H1 (cell line): ENCODE data around the gene FBXL15. TPM values are rescaled to one million over a fixed set of nuclear protein-coding genes. Genes with fewer than 3 reads are reported as not detected.

Experiments used
- CTCF ChIA-PET: fragments of 300-600 bp; sonication (Branson Sonifier 250); formaldehyde crosslinking; loops from one replicate; lab custom pipeline; 2021; ENCODE audit not compliant: partially characterized antibody; lab: Charles Lee
- POLR2A ChIA-PET: fragments of 300-600 bp; sonication (Branson Sonifier 250); formaldehyde crosslinking; loops from one replicate; lab custom pipeline; 2021; ENCODE audit warnings: inconsistent platforms; ENCODE audit not compliant: partially characterized antibody; lab: Charles Lee
- DNase-seq, 2 experiments: peaks; one replicate each; pipeline versions ENCODE4 v3.0.0 to v3.0.0-alpha.2; 2010 to 2022; ENCODE audit warnings: low spot score in 2 of 2, low read depth in 1 of 2, mixed read lengths in 1 of 2
- FAIRE-seq: peaks from 2 replicates; lab custom pipeline; 2011; peaks lifted over from hg19 to GRCh38; lab: Jason Lieb, UNC
- H2AFZ ChIP-seq: 2 replicates; pipeline ENCODE4 v1.8.1; 2012; ENCODE audit warnings: low read length, inconsistent platforms
- H2AK5ac ChIP-seq: 2 replicates; pipeline ENCODE4 v1.6.1; 2013; ENCODE audit warnings: low read depth, low read length
- H2BK120ac ChIP-seq: replicated peaks from 2 replicates; pipeline ENCODE3; 2013; ENCODE audit warnings: low read depth, low read length, inconsistent platforms
- H2BK12ac ChIP-seq: 2 replicates; pipeline ENCODE4 v1.6.1; 2013; ENCODE audit warnings: low read depth, low read length
- H2BK15ac ChIP-seq: 2 replicates; pipeline ENCODE4 v1.6.1; 2013; ENCODE audit warnings: low read length
- H2BK20ac ChIP-seq: 2 replicates; pipeline ENCODE4 v1.6.1; 2013; ENCODE audit warnings: low read length
- H2BK5ac ChIP-seq: 2 replicates; pipeline ENCODE4 v1.6.1; 2013; ENCODE audit warnings: low read depth, low read length
- H3K14ac ChIP-seq: 2 replicates; pipeline ENCODE4 v1.6.1; 2013; ENCODE audit warnings: inconsistent platforms; ENCODE audit not compliant: insufficient read length
- H3K18ac ChIP-seq: 2 replicates; pipeline ENCODE4 v1.6.1; 2013; ENCODE audit warnings: low read length; ENCODE audit errors: extremely low read depth
- H3K23ac ChIP-seq: 2 replicates; pipeline ENCODE4 v1.6.1; 2013; ENCODE audit warnings: inconsistent platforms; ENCODE audit not compliant: insufficient read length
- H3K23me2 ChIP-seq: 2 replicates; pipeline ENCODE4 v1.6.1; 2013; ENCODE audit warnings: low read depth, low read length
- H3K27ac ChIP-seq: 2 replicates; pipeline ENCODE4 v1.6.1; 2011; ENCODE audit warnings: low read depth, low read length, inconsistent platforms
- H3K27me3 ChIP-seq, 4 experiments: replicated peaks in 1 of 4; 1 replicate in 1 of 4; 2 replicates in 3 of 4; pipeline versions ENCODE4 v1.6.1 to v1.8.1; 2011 to 2013; ENCODE audit warnings: low read length in 3 of 4, mild to moderate bottlenecking in 3 of 4, inconsistent platforms in 2 of 4, mixed read lengths in 2 of 4, moderate library complexity in 1 of 4; ENCODE audit not compliant: control insufficient read depth in 3 of 4, insufficient read depth in 3 of 4; ENCODE audit errors: extremely low read depth in 1 of 4
- H3K36me3 ChIP-seq, 4 experiments: 2 replicates each; pipeline versions ENCODE4 v1.6.1 to v1.8.1; 2011 to 2013; ENCODE audit warnings: mild to moderate bottlenecking in 4 of 4, low read length in 3 of 4, moderate library complexity in 2 of 4, control low read depth in 1 of 4, inconsistent platforms in 1 of 4; ENCODE audit not compliant: insufficient read depth in 4 of 4, control insufficient read depth in 2 of 4
- H3K4ac ChIP-seq: replicated peaks from 2 replicates; pipeline ENCODE3; 2013; ENCODE audit warnings: low read length, low read depth, mixed read lengths, inconsistent platforms; ENCODE audit not compliant: insufficient read length
- H3K4me1 ChIP-seq, 4 experiments: replicated peaks in 1 of 4; 1 replicate in 1 of 4; 2 replicates in 3 of 4; pipeline versions ENCODE4 v1.6.1 to v1.8.1; 2011 to 2013; ENCODE audit warnings: low read length in 3 of 4, inconsistent platforms in 2 of 4, mixed read lengths in 1 of 4; ENCODE audit not compliant: insufficient read depth in 4 of 4, control insufficient read depth in 3 of 4
- H3K4me2 ChIP-seq, 2 experiments: 2 replicates each; pipeline versions ENCODE4 v1.6.1 to v1.8.1; 2011 to 2013; ENCODE audit warnings: low read depth in 2 of 2, low read length in 2 of 2, control low read depth in 1 of 2, inconsistent platforms in 1 of 2, mild to moderate bottlenecking in 1 of 2; ENCODE audit not compliant: insufficient read depth in 1 of 2
- H3K4me3 ChIP-seq, 4 experiments: fragments of 200-600, 300-600 bp in 1 of 4; sonication (generic), shearing (Covaris generic), sonication (Bioruptor Twin) in 1 of 4; 2 replicates each; pipeline versions ENCODE4 v1.5.1 to v1.8.1; 2011 to 2016; ENCODE audit warnings: low read length in 4 of 4, low read depth in 3 of 4, control low read depth in 2 of 4, inconsistent platforms in 2 of 4, mild to moderate bottlenecking in 2 of 4, mixed read lengths in 1 of 4, moderate library complexity in 1 of 4; ENCODE audit not compliant: insufficient read depth in 2 of 4; ENCODE audit errors: extremely low read depth in 1 of 4
- H3K56ac ChIP-seq: replicated peaks from 2 replicates; pipeline ENCODE3; 2013; ENCODE audit warnings: low read depth, mild to moderate bottlenecking, mixed read lengths, low read length, inconsistent platforms; ENCODE audit not compliant: insufficient read length
- H3K79me1 ChIP-seq: 2 replicates; pipeline ENCODE4 v1.6.1; 2013; ENCODE audit warnings: low read depth, low read length, control low read depth
- H3K79me2 ChIP-seq, 2 experiments: 2 replicates each; pipeline versions ENCODE4 v1.6.1 to v1.8.1; 2012 to 2013; ENCODE audit warnings: low read length in 2 of 2, mild to moderate bottlenecking in 2 of 2, inconsistent platforms in 1 of 2; ENCODE audit not compliant: insufficient read depth in 2 of 2, control insufficient read depth in 1 of 2
- H3K9ac ChIP-seq, 4 experiments: replicated peaks in 1 of 4; 1 replicate in 1 of 4; 2 replicates in 3 of 4; pipeline versions ENCODE4 v1.6.1 to v1.8.1; 2011 to 2013; ENCODE audit warnings: low read depth in 3 of 4, low read length in 3 of 4, control low read depth in 2 of 4, mild to moderate bottlenecking in 2 of 4, moderate library complexity in 2 of 4, inconsistent platforms in 1 of 4; ENCODE audit errors: extremely low read depth in 1 of 4
- H3K9me3 ChIP-seq, 2 experiments: 2 replicates each; pipeline versions ENCODE4 v1.6.1 to v1.8.1; 2012 to 2013; ENCODE audit warnings: mild to moderate bottlenecking in 2 of 2, moderate library complexity in 2 of 2, control low read depth in 1 of 2, inconsistent platforms in 1 of 2, low read depth in 1 of 2, low read length in 1 of 2, mixed read lengths in 1 of 2; ENCODE audit not compliant: insufficient read depth in 2 of 2
- H4K20me1 ChIP-seq, 2 experiments: replicated peaks in 1 of 2; 2 replicates each; pipeline versions ENCODE3 to v1.8.1; 2011 to 2013; ENCODE audit warnings: inconsistent platforms in 2 of 2, low read length in 2 of 2, mild to moderate bottlenecking in 1 of 2; ENCODE audit not compliant: insufficient read depth in 2 of 2, control insufficient read depth in 1 of 2
- H4K5ac ChIP-seq: 2 replicates; pipeline ENCODE4 v1.6.1; 2013; ENCODE audit warnings: low read length, low read depth, mixed read lengths, inconsistent platforms; ENCODE audit not compliant: insufficient read length
- H4K8ac ChIP-seq: 2 replicates; pipeline ENCODE4 v1.8.0; 2013; ENCODE audit warnings: mild to moderate bottlenecking, moderate library complexity, low read length, inconsistent platforms; ENCODE audit not compliant: insufficient read depth; ENCODE audit errors: extremely low read depth
- H4K91ac ChIP-seq: replicated peaks from 2 replicates; pipeline ENCODE3; 2013; ENCODE audit warnings: low read length, mixed read lengths, inconsistent platforms; ENCODE audit not compliant: insufficient read length
- ASH2L ChIP-seq: fragments of 200-600, 300-600 bp; sonication (generic); IDR thresholded peaks from one replicate; pipeline ENCODE4 v1.7.1; 2017; ENCODE audit warnings: low read length
- BRCA1 ChIP-seq: IDR thresholded peaks from 2 replicates; pipeline ENCODE4 v1.6.1; 2012; ENCODE audit warnings: low read depth, low read length, improper control_type of control experiment
- CTBP2 ChIP-seq: IDR thresholded peaks from 2 replicates; pipeline ENCODE4 v1.7.0; 2011; ENCODE audit warnings: borderline replicate concordance, mild to moderate bottlenecking, moderate library complexity, mixed read lengths, low read length; ENCODE audit not compliant: insufficient read depth, insufficient read length
- CTCF ChIP-seq, 3 experiments: IDR thresholded peaks; 1 replicate in 2 of 3; 2 replicates in 1 of 3; pipeline versions ENCODE4 v1.5.1 to v1.6.1; 2011; ENCODE audit warnings: low read length in 3 of 3, mild to moderate bottlenecking in 3 of 3, inconsistent platforms in 2 of 3, low read depth in 1 of 3, moderate library complexity in 1 of 3; ENCODE audit not compliant: insufficient read depth in 1 of 3; ENCODE audit errors: control extremely low read depth in 1 of 3
- HDAC6 ChIP-seq: IDR thresholded peaks from one replicate; pipeline ENCODE4 v1.7.1; 2012; ENCODE audit warnings: low read depth, mild to moderate bottlenecking, inconsistent platforms, low read length, moderate library complexity
- RAD21 ChIP-seq, 2 experiments: IDR thresholded peaks in 1 of 2; conservative IDR thresholded peaks in 1 of 2; 2 replicates each; pipeline ENCODE4 v1.6.1; 2011; ENCODE audit warnings: low read depth in 2 of 2, low read length in 2 of 2, improper control_type of control experiment in 1 of 2, inconsistent platforms in 1 of 2, mild to moderate bottlenecking in 1 of 2, moderate library complexity in 1 of 2
- TEAD4 ChIP-seq: IDR thresholded peaks from 2 replicates; pipeline ENCODE4 v1.6.1; 2012; ENCODE audit warnings: low read depth, low read length, inconsistent platforms, mixed read lengths
- WGBS, 2 experiments: shearing (Covaris generic) in 1 of 2; methylation state at CpG; one replicate each; pipeline versions ENCODE4 v1.1.6 to v1.1.7; 2013 to 2015; ENCODE audit warnings: low lambda C conversion rate in 2 of 2, mixed read lengths in 2 of 2, inconsistent platforms in 1 of 2, low coverage in 1 of 2, missing lambda C conversion rate in 1 of 2; ENCODE audit not compliant: insufficient replicate concordance in 2 of 2, insufficient coverage in 1 of 2, insufficient read length in 1 of 2; ENCODE audit errors: extremely low coverage in 1 of 2, missing lambda C conversion rate in 1 of 2; 5-methylcytosine and 5-hydroxymethylcytosine counted together
- polyA plus RNA-seq, 7 experiments: library from polyadenylated mRNA; depleted of rRNA in 3 of 7; stranded (reverse) in 5 of 7; unstranded in 2 of 7; fragments of >200 nt in 5 of 7; fragments of 200-250 nt in 2 of 7; gene quantifications; 1 replicate in 5 of 7; 2 replicates in 1 of 7; 4 replicates in 1 of 7; pipeline versions ENCODE4 v1.2.1 to v1.2.3, GENCODE V29; 2011 to 2013; ENCODE audit warnings: missing spikeins in 2 of 7, mixed read lengths in 2 of 7
- total RNA-seq: library from RNA; stranded (reverse); fragmentation: NEBNext Ultra II Directional; extraction: Animal tissue kit (Norgen Biotek cat#: 25700); gene quantifications from 2 replicates; pipeline ENCODE4 v1.2.1, GENCODE V29; 2021

FBXL15 gene
- total and polyA plus RNA-seq, 2 of the 8 experiments (the other 6 are each of a cell fraction or from before 2014, with no cell fraction given), result 11.3 to 22.6 TPM

- Histone ChIP-seq H4K5ac (peak within 1 kb of the TSS; percentile 49), H2AFZ (peak within 1 kb of the TSS; percentile 78), H4K20me1 (no peaks in the 10 kb centered on the region), H3K23ac (no peak within 1 kb of the TSS), H3K79me1 (no peaks in the 10 kb centered on the region), H3K36me3 (no peaks in the 10 kb centered on the region; a peak in 1 of 8 replicates), H2BK5ac (peak within 1 kb of the TSS; percentile 53), H2BK120ac (no peak within 1 kb of the TSS), H3K9ac (peak within 1 kb of the TSS in 3 of 4 experiments; percentile 61 to 82 (median 79); a peak in 6 of 7 replicates), H2BK12ac (peak within 1 kb of the TSS; percentile 35; the same call in 1 of the 2 replicates), H3K9me3 (no peaks in the 10 kb centered on the region), H2BK20ac (no peak within 1 kb of the TSS), H3K18ac (peak within 1 kb of the TSS; percentile 85), H3K4me1 (peaks cover 0 to 18% (median 13%) of the 10 kb centered on the region in 4 experiments; a peak in 6 of 7 replicates), H3K56ac (peak within 1 kb of the TSS; percentile 59), H3K27ac (peak within 1 kb of the TSS; percentile 72; the same call in 1 of the 2 replicates), H2BK15ac (peak within 1 kb of the TSS; percentile 23; the same call in 1 of the 2 replicates), H3K4me2 (peak within 1 kb of the TSS; percentile 93 to 94), H2AK5ac (peak within 1 kb of the TSS; percentile 66; the same call in 1 of the 2 replicates), H3K79me2 (no peaks in the 10 kb centered on the region; a peak in 1 of 4 replicates), H3K23me2 (peaks cover 9% of the 10 kb centered on the region), H3K4ac (peak within 1 kb of the TSS; percentile 13), H4K8ac (peak within 1 kb of the TSS; percentile 87), H3K27me3 (peaks cover 13 to 37% (median 34%) of the 10 kb centered on the region in 4 experiments), H4K91ac (peak within 1 kb of the TSS; percentile 92), H3K14ac (no peak within 1 kb of the TSS), H3K4me3 (peak within 1 kb of the TSS; percentile 66 to 92 (median 84))
- WGBS, 2 experiments, result 1% methylated on average over 51 of the region's 52 CpGs; no CpG with 5 or more reads in 1 of the 2 experiments
- CTCF ChIA-PET, result interaction anchor here (0.6 to 7.5 kb wide), 16 partner anchors 8 to 238 kb away, joined by 3 to 40 read pairs (median 4); partner anchors contain the start of genes C10orf95 and FBXL15
- FAIRE-seq, result no peak
- POLR2A ChIA-PET, result interaction anchor here (0.9 to 9.0 kb wide), 16 partner anchors 8 to 311 kb away, joined by 3 to 75 read pairs (median 4); partner anchors contain the start of genes ACTR1A, C10orf95, FBXL15 and NFKB2
- peak; percentile 90 to 100 for DNase-seq
- TF ChIP-seq ASH2L, result peak; percentile 48
- TF ChIP-seq CTCF (IDR thresholded peaks at IDR 0.05; ENCODE audit: control extremely low read depth in 1 of 3, insufficient read depth in 1 of 3, low read depth in 1 of 3, low read length in 3 of 3), result no peak
- no peak for TF ChIP-seq CTBP2
- no peak for TF ChIP-seq TEAD4
- no peak for TF ChIP-seq BRCA1
- peak in 1 of 2 experiments; percentile 5; a peak in 1 of 4 replicates for TF ChIP-seq RAD21 (IDR thresholded peaks at IDR 0.05 in 1 of 2, conservative IDR thresholded peaks at IDR 0.05 in 1 of 2; ENCODE audit: low read depth in 2 of 2, low read length in 2 of 2)
- no peak for TF ChIP-seq HDAC6
These were observed 11.7 kb downstream of the FBXL15 start, which contains the start of gene CUEDC2 for GRCh38 chr10:102432162-102432950. CUEDC2 (minus strand) TSS chr10:102432574; CDS start chr10:102425188, 7,386 bp downstream.
